HG02870 (cell line): ENCODE results near the gene DLG2.
"Not testable (repeated sequence)": the region's sequence is repeated elsewhere in the genome, so short reads cannot be mapped to it uniquely, and the experiment has no call there.

ENCODE experiments used
- ATAC-seq: cut with Tn5 transposase; IDR thresholded peaks from one replicate; pipeline ENCODE4 v1.9.1; 2021; ENCODE audit warnings: mild to moderate bottlenecking, moderate library complexity; ENCODE audit not compliant: unreplicated experiment

The DLG2 gene

GRCh38 chr11:84806354-84806753 lies 820.8 kb downstream of the DLG2 start:
- ATAC-seq = no peak

GRCh38 chr11:84804041-84804440 lies 823.1 kb downstream of the DLG2 start:
- no peak for ATAC-seq

GRCh38 chr11:84800755-84801346 lies 826.3 kb downstream of the DLG2 start:
- no peak for ATAC-seq

GRCh38 chr11:84799112-84799511 lies 828.0 kb downstream of the DLG2 start:
- no peak for ATAC-seq

GRCh38 chr11:84795698-84796097 lies 831.4 kb downstream of the DLG2 start:
- ATAC-seq = no peak

GRCh38 chr11:84794663-84795443 lies 832.3 kb downstream of the DLG2 start:
- no peak for ATAC-seq

GRCh38 chr11:84793318-84793717 lies 833.8 kb downstream of the DLG2 start:
- ATAC-seq = no peak

- ATAC-seq = no peak
These were observed 836.2 kb downstream of the DLG2 start for GRCh38 chr11:84790849-84791427.

- ATAC-seq = no peak
These were observed 838.9 kb downstream of the DLG2 start for GRCh38 chr11:84788220-84788619.

- ATAC-seq = not testable (repeated sequence)
These were observed 843.0 kb downstream of the DLG2 start for GRCh38 chr11:84784158-84784557.

GRCh38 chr11:84780689-84781293 lies 846.4 kb downstream of the DLG2 start:
- no peak for ATAC-seq

GRCh38 chr11:84775503-84775902 lies 851.6 kb downstream of the DLG2 start:
- ATAC-seq = no peak

- ATAC-seq = no peak
These were observed 863.2 kb downstream of the DLG2 start for GRCh38 chr11:84763931-84764330.

GRCh38 chr11:84757711-84758110 lies 869.4 kb downstream of the DLG2 start:
- no peak for ATAC-seq

- ATAC-seq = no peak
These were observed 875.8 kb downstream of the DLG2 start for GRCh38 chr11:84751371-84751770.

- ATAC-seq = no peak
These were observed 879.3 kb downstream of the DLG2 start for GRCh38 chr11:84747871-84748270.

- no peak for ATAC-seq
These were observed 887.1 kb downstream of the DLG2 start for GRCh38 chr11:84740050-84740449.

GRCh38 chr11:84724256-84724655 lies 902.9 kb downstream of the DLG2 start:
- no peak for ATAC-seq

GRCh38 chr11:84722583-84723108 lies 904.5 kb downstream of the DLG2 start:
- ATAC-seq = no peak

GRCh38 chr11:84721561-84721961 lies 905.6 kb downstream of the DLG2 start:
- ATAC-seq = no peak

GRCh38 chr11:84720706-84721402 lies 906.3 kb downstream of the DLG2 start:
- no peak for ATAC-seq
